ENCODE results near the gene TAGLN2. TPM values are rescaled to one million over a fixed set of nuclear protein-coding genes. Genes with fewer than 3 reads are reported as not detected.

TAGLN2 gene
- total RNA-seq, 1 donor from 2014 or later: 138 TPM

- Mint-ChIP-seq H3K9me3 (no peaks in the 10 kb centered on the region), H3K4me3 (no peak overlapping the region), H3K36me3 (peaks cover 18% of the 10 kb centered on the region), H3K27me3 (no peaks in the 10 kb centered on the region), H3K4me1 (ENCODE audit: unreplicated experiment) (peaks cover 14% of the 10 kb centered on the region), H3K27ac (peak overlapping the region; percentile 25)
- no peak for DNase-seq (ENCODE audit: extremely low spot score, unreplicated experiment)
- no peak for TF ChIP-seq CTCF (conservative IDR thresholded peaks at IDR 0.05)
These were observed 8.0 kb upstream of the TAGLN2 start for GRCh38 chr1:159933347-159933746.

GRCh38 chr1:159932296-159933285 is 7.3 kb upstream of the TAGLN2 start:
- Mint-ChIP-seq H3K4me3 (no peak overlapping the region), H3K36me3 (peaks cover 18% of the 10 kb centered on the region), H3K27me3 (no peaks in the 10 kb centered on the region), H3K9me3 (no peaks in the 10 kb centered on the region), H3K4me1 (ENCODE audit: unreplicated experiment) (peaks cover 9% of the 10 kb centered on the region), H3K27ac (peak overlapping the region; percentile 25)
- no peak for TF ChIP-seq CTCF (conservative IDR thresholded peaks at IDR 0.05)
- DNase-seq (ENCODE audit: extremely low spot score, unreplicated experiment): no peak

- H3K4me1 Mint-ChIP-seq (ENCODE audit: unreplicated experiment): peaks cover 4% of the 10 kb centered on the region
- no peak overlapping the region for H3K4me3 Mint-ChIP-seq
- H3K27ac Mint-ChIP-seq: no peak overlapping the region
- H3K36me3 Mint-ChIP-seq: peaks cover 18% of the 10 kb centered on the region
- no peaks in the 10 kb centered on the region for H3K27me3 Mint-ChIP-seq
- no peak for DNase-seq (ENCODE audit: extremely low spot score, unreplicated experiment)
- no peak for TF ChIP-seq CTCF (conservative IDR thresholded peaks at IDR 0.05)
- H3K9me3 Mint-ChIP-seq: no peaks in the 10 kb centered on the region
These were observed 6.5 kb upstream of the TAGLN2 start for GRCh38 chr1:159931795-159932173.

- Mint-ChIP-seq H3K4me1 (ENCODE audit: unreplicated experiment) (peaks cover 6% of the 10 kb centered on the region), H3K4me3 (no peak overlapping the region), H3K27me3 (no peaks in the 10 kb centered on the region), H3K9me3 (no peaks in the 10 kb centered on the region), H3K36me3 (peaks cover 18% of the 10 kb centered on the region), H3K27ac (no peak overlapping the region)
- DNase-seq (ENCODE audit: extremely low spot score, unreplicated experiment): no peak
- TF ChIP-seq CTCF (conservative IDR thresholded peaks at IDR 0.05): no peak
These were observed 5.9 kb upstream of the TAGLN2 start for GRCh38 chr1:159931101-159931794.

- Mint-ChIP-seq H3K27ac (no peak overlapping the region), H3K4me3 (no peak overlapping the region), H3K27me3 (no peaks in the 10 kb centered on the region), H3K9me3 (no peaks in the 10 kb centered on the region), H3K36me3 (peaks cover 18% of the 10 kb centered on the region), H3K4me1 (ENCODE audit: unreplicated experiment) (peaks cover 10% of the 10 kb centered on the region)
- no peak for TF ChIP-seq CTCF (conservative IDR thresholded peaks at IDR 0.05)
- DNase-seq (ENCODE audit: extremely low spot score, unreplicated experiment): no peak
These were observed 5.3 kb upstream of the TAGLN2 start for GRCh38 chr1:159930634-159931033.
